Measurements from ENCODE around the gene TANGO6. TPM values are rescaled to one million over a fixed set of nuclear protein-coding genes. Genes with fewer than 3 reads are reported as not detected.

Gene TANGO6
- total RNA-seq, 2 experiments from 2014 or later = 22.7 to 22.8 TPM

DNA sequence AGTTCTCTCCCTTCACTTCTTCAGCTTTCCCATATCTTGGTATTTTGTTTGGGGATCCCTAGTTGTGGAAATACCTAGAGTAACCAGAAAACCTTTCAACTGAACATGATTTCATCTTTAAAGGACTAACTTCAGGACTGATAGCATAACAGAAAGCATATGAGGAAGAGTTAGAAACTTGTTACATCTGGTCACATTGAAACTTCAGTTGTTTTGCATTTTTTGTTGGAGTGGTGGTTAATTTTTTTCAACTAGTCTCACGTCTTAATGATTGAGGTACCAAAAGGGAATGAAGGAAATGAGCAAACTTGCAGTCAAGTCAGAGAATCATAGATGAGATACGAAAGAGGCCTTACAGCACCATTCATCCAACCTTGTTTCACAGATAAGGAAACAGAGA, 49.6 kb downstream of the TANGO6 start:
- no peak overlapping the region for H3K4me2 ChIP-seq (ENCODE audit: low read length)
- no peak overlapping the region for H3K27ac ChIP-seq (ENCODE audit: low read depth, low read length, poor library complexity, severe bottlenecking)
- CTCF ChIA-PET (ENCODE audit: unreplicated experiment) = no interaction called here
- DNase-seq (ENCODE audit: low spot score) = no peak
- H3K4me1 ChIP-seq (ENCODE audit: insufficient read depth, low read length, poor library complexity, severe bottlenecking) = no peaks in the 10 kb centered on the region
- POLR2A ChIA-PET = no interaction called here
- intact Hi-C loops (cut with micrococcal nuclease; ENCODE audit: unreplicated experiment) = no loop called here
- H4K20me1 ChIP-seq (ENCODE audit: insufficient read depth, low read length) = no peaks in the 10 kb centered on the region
- no peaks in the 10 kb centered on the region for H3K9me2 ChIP-seq (ENCODE audit: insufficient read depth, low read length)
- H2AFZ ChIP-seq (ENCODE audit: low read length) = no peak overlapping the region
- no TSS peak for BruUV-seq (replicated peaks)
- no peaks in the 10 kb centered on the region for H3K9me3 ChIP-seq (ENCODE audit: low read length)
- no peak overlapping the region for H3K4me3 ChIP-seq (ENCODE audit: low read depth, low read length, poor library complexity, severe bottlenecking)
- no peaks in the 10 kb centered on the region for H3K79me2 ChIP-seq (ENCODE audit: insufficient read depth, low read depth, low read length)
- H3K36me3 ChIP-seq (ENCODE audit: insufficient read depth, low read length) = no peaks in the 10 kb centered on the region
- no peak for TF ChIP-seq EZH2phosphoT487 (IDR thresholded peaks at IDR 0.05; ENCODE audit: borderline replicate concordance, low read depth, low read length)
- TF ChIP-seq, protein P1, sequence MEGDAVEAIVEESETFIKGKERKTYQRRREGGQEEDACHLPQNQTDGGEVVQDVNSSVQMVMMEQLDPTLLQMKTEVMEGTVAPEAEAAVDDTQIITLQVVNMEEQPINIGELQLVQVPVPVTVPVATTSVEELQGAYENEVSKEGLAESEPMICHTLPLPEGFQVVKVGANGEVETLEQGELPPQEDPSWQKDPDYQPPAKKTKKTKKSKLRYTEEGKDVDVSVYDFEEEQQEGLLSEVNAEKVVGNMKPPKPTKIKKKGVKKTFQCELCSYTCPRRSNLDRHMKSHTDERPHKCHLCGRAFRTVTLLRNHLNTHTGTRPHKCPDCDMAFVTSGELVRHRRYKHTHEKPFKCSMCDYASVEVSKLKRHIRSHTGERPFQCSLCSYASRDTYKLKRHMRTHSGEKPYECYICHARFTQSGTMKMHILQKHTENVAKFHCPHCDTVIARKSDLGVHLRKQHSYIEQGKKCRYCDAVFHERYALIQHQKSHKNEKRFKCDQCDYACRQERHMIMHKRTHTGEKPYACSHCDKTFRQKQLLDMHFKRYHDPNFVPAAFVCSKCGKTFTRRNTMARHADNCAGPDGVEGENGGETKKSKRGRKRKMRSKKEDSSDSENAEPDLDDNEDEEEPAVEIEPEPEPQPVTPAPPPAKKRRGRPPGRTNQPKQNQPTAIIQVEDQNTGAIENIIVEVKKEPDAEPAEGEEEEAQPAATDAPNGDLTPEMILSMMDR (conservative IDR thresholded peaks at IDR 0.05; ENCODE audit: low read length) = no peak

DNA sequence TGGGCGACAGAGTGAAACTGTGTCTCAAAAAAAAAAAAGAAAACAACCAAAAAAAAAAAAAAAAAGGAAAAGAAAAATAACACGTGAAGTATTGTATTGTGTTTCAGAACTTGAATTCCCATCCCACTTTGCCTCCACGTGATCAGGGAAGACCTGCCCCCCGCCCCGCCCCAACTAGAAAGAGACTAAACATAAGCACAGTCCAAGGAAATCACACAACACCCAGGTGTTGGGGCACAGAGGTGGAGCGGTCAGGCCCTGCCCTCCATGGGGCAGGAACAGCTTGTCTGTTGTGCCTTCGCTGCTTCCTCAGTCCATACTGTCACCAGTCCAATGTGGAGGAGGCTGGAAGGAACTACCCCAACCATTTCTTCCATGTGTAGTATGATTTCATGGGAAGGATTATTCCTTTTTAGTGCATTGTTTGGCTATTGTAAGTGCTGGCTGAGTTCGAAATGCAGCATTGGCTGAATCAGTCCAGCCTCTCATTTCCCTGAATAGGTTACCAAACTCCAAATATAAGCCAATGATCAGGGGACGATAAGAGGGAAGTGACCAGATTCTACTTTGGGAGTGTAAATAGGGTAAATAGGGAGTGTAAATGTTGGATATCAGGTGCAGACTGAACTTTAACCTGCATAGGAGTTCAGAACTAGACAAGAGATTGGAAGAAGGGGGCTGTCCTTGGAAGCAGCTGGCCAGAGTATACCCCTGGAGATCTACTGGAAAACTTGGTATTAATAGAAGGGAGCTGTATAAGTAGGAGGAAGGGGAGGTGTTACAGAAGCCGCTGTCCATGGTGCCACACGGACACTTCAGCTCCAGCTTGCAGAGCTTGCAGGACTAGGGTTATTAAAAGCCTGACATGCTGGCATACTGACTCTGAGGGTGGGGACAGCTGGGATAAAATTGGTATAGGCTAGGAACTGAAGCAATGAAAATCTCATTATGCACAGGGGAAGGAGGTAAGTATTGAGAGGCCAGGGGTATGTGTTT, 50.7 kb downstream of the TANGO6 start:
- no peak for DNase-seq (ENCODE audit: low spot score)
- Histone ChIP-seq H3K27ac (ENCODE audit: low read depth, low read length, poor library complexity, severe bottlenecking) (no peak overlapping the region), H3K4me1 (ENCODE audit: insufficient read depth, low read length, poor library complexity, severe bottlenecking) (no peaks in the 10 kb centered on the region), H3K36me3 (ENCODE audit: insufficient read depth, low read length) (no peaks in the 10 kb centered on the region), H4K20me1 (ENCODE audit: insufficient read depth, low read length) (no peaks in the 10 kb centered on the region), H3K4me3 (ENCODE audit: low read depth, low read length, poor library complexity, severe bottlenecking) (no peak overlapping the region), H3K9me2 (ENCODE audit: insufficient read depth, low read length) (no peaks in the 10 kb centered on the region), H3K4me2 (ENCODE audit: low read length) (no peak overlapping the region), H3K9me3 (ENCODE audit: low read length) (no peaks in the 10 kb centered on the region), H2AFZ (ENCODE audit: low read length) (no peak overlapping the region), H3K79me2 (ENCODE audit: insufficient read depth, low read depth, low read length) (no peaks in the 10 kb centered on the region)
- ChIA-PET POLR2A (no interaction called here), CTCF (ENCODE audit: unreplicated experiment) (no interaction called here)
- no TSS peak for BruUV-seq (replicated peaks)
- intact Hi-C loops (cut with micrococcal nuclease; ENCODE audit: unreplicated experiment) = no loop called here
- TF ChIP-seq EZH2phosphoT487 (IDR thresholded peaks at IDR 0.05; ENCODE audit: borderline replicate concordance, low read depth, low read length) = no peak
- TF ChIP-seq, protein P1 (conservative IDR thresholded peaks at IDR 0.05; ENCODE audit: low read length) = no peak

DNA sequence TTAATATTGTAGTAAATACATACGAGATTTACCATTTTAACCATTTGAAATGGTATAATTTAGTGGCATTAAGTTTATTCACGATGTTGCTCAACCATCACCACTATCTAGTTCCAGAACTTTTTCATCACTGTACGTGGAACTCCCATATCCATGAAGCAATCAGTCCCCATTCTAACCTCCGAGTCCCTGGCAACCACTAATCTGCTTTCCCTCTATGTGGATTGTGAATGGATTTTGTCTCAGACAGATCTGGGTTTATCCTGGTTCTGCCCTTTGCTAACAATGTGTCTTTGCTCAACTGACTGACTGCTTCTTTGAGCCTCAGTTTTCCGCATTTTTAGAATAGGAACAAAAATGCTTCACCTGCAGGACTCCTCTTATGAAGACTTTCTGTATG, 51.4 kb downstream of the TANGO6 start:
- no peak overlapping the region for H3K27ac ChIP-seq (ENCODE audit: low read depth, low read length, poor library complexity, severe bottlenecking)
- H3K4me3 ChIP-seq (ENCODE audit: low read depth, low read length, poor library complexity, severe bottlenecking) = no peak overlapping the region
- no peaks in the 10 kb centered on the region for H3K9me3 ChIP-seq (ENCODE audit: low read length)
- no peak overlapping the region for H3K4me2 ChIP-seq (ENCODE audit: low read length)
- no TSS peak for BruUV-seq (replicated peaks)
- H3K4me1 ChIP-seq (ENCODE audit: insufficient read depth, low read length, poor library complexity, severe bottlenecking) = no peaks in the 10 kb centered on the region
- no peaks in the 10 kb centered on the region for H4K20me1 ChIP-seq (ENCODE audit: insufficient read depth, low read length)
- DNase-seq (ENCODE audit: low spot score) = no peak
- H3K79me2 ChIP-seq (ENCODE audit: insufficient read depth, low read depth, low read length) = no peaks in the 10 kb centered on the region
- POLR2A ChIA-PET = no interaction called here
- TF ChIP-seq EZH2phosphoT487 (IDR thresholded peaks at IDR 0.05; ENCODE audit: borderline replicate concordance, low read depth, low read length) = no peak
- TF ChIP-seq, protein P1 (conservative IDR thresholded peaks at IDR 0.05; ENCODE audit: low read length) = no peak
- intact Hi-C loops (cut with micrococcal nuclease; ENCODE audit: unreplicated experiment) = no loop called here
- H3K9me2 ChIP-seq (ENCODE audit: insufficient read depth, low read length) = no peaks in the 10 kb centered on the region
- CTCF ChIA-PET (ENCODE audit: unreplicated experiment) = no interaction called here
- no peak overlapping the region for H2AFZ ChIP-seq (ENCODE audit: low read length)
- H3K36me3 ChIP-seq (ENCODE audit: insufficient read depth, low read length) = no peaks in the 10 kb centered on the region
